K562 (cell line): ENCODE measurements around the gene ELP5. TPM values are rescaled to one million over a fixed set of nuclear protein-coding genes. Genes with fewer than 3 reads are reported as not detected.
A peak's percentile ranks its signal among the peaks of the same experiment; 100 is the strongest.

Experiments
- ARID1B ChIP-seq: fragments of 450-650 bp; IDR thresholded peaks from 2 replicates; pipeline ENCODE4 v1.6.1; 2016; ENCODE audit warnings: antibody characterized with exemption, mild to moderate bottlenecking, inconsistent platforms
- BDP1 ChIP-seq: IDR thresholded peaks from 3 replicates; pipeline ENCODE4 v1.6.1; 2011; ENCODE audit not compliant: insufficient read length, insufficient read depth
- CBFB ChIP-seq: sonication (generic); formaldehyde crosslinking; IDR thresholded peaks from 2 replicates; pipeline ENCODE4 v1.4.0; 2020; ENCODE audit warnings: mild to moderate bottlenecking, missing genetic modification reagents
- CSDE1 ChIP-seq, 2 experiments: fragments of 450-650 bp; IDR thresholded peaks; 2 replicates each; pipeline ENCODE4 v1.6.1; 2016; ENCODE audit warnings: mild to moderate bottlenecking in 1 of 2
- DNMT1 ChIP-seq: fragments of 450-650 bp; IDR thresholded peaks from 2 replicates; pipeline ENCODE4 v1.6.1; 2016; ENCODE audit warnings: antibody characterized with exemption, mild to moderate bottlenecking
- ETS2 ChIP-seq: IDR thresholded peaks from 2 replicates; pipeline ENCODE4 v1.6.1; 2016; ENCODE audit warnings: borderline replicate concordance, missing genetic modification characterization, mild to moderate bottlenecking, moderate library complexity, missing compliant biosample characterization; ENCODE audit not compliant: poor library complexity, severe bottlenecking
- GABPB2 ChIP-seq: fragments of 250-450 bp; sonication (Bioruptor Pico); conservative IDR thresholded peaks from 2 replicates; pipeline ENCODE4 v1.5.1; 2021; ENCODE audit warnings: mild to moderate bottlenecking
- HNRNPH1 ChIP-seq: fragments of 200-400 bp; formaldehyde crosslinking; optimal IDR thresholded peaks from 2 replicates; pipeline ENCODE3; 2017; ENCODE audit warnings: low read depth, mild to moderate bottlenecking, low read length, moderate library complexity
- HNRNPUL1 ChIP-seq: fragments of 200-400 bp; formaldehyde crosslinking; IDR thresholded peaks from 2 replicates; pipeline ENCODE4 v1.6.1; 2017; ENCODE audit warnings: low read length
- KLF13 ChIP-seq: fragments of 450-650 bp; IDR thresholded peaks from 2 replicates; pipeline ENCODE4 v1.6.1; 2016; ENCODE audit warnings: missing genetic modification characterization, low read depth, mild to moderate bottlenecking, missing compliant biosample characterization, moderate library complexity, borderline replicate concordance
- L3MBTL2 ChIP-seq: fragments of 450-650 bp; IDR thresholded peaks from 2 replicates; pipeline ENCODE4 v1.6.1; 2016; ENCODE audit warnings: mild to moderate bottlenecking, moderate library complexity
- MCM3 ChIP-seq: fragments of 450-650 bp; IDR thresholded peaks from 2 replicates; pipeline ENCODE4 v1.6.1; 2016
- MITF ChIP-seq: IDR thresholded peaks from 2 replicates; pipeline ENCODE4 v1.6.1; 2014; ENCODE audit warnings: antibody characterized with exemption
- MLLT1 ChIP-seq, 2 experiments: fragments of 450-650 bp; IDR thresholded peaks; 2 replicates each; pipeline ENCODE4 v1.6.1; 2016
- MTA2 ChIP-seq: fragments of 450-650 bp; IDR thresholded peaks from 2 replicates; pipeline ENCODE4 v1.6.1; 2016; ENCODE audit warnings: low read depth
- NUFIP1 ChIP-seq: fragments of 450-650 bp; IDR thresholded peaks from 2 replicates; pipeline ENCODE4 v1.6.1; 2018; ENCODE audit not compliant: partially characterized antibody
- PCBP2 ChIP-seq: fragments of 200-400 bp; formaldehyde crosslinking; IDR thresholded peaks from 2 replicates; pipeline ENCODE4 v1.6.1; 2018; ENCODE audit warnings: low read length, low read depth, mild to moderate bottlenecking, moderate library complexity; ENCODE audit not compliant: poor library complexity, severe bottlenecking
- POLR2A ChIP-seq: fragments of 450-650 bp; conservative IDR thresholded peaks from 2 replicates; pipeline ENCODE4 v1.6.1; 2016
- PTBP1 ChIP-seq: fragments of 200-400 bp; formaldehyde crosslinking; IDR thresholded peaks from 2 replicates; pipeline ENCODE4 v1.6.1; 2017; ENCODE audit warnings: low read depth, low read length
- STAT5A ChIP-seq: IDR thresholded peaks from 2 replicates; pipeline ENCODE4 v1.6.1; 2012; ENCODE audit warnings: low read length, inconsistent platforms, borderline replicate concordance
- TRIM24 ChIP-seq, 2 experiments: fragments of 450-650 bp; IDR thresholded peaks; 2 replicates each; pipeline ENCODE4 v1.6.1; 2016
- ZSCAN29 ChIP-seq: fragments of 450-650 bp; IDR thresholded peaks from 2 replicates; pipeline ENCODE4 v1.6.1; 2017
- polyA plus RNA-seq, 8 experiments: library from polyadenylated mRNA; depleted of rRNA in 4 of 8; stranded (reverse) in 5 of 8; unstranded in 3 of 8; fragments of >200 nt; fragmentation: Nextera tagmentation in 2 of 8; fragmentation: Illumina TruSeq in 1 of 8; extraction: Ambion mirVana in 2 of 8; extraction: Trizol in 1 of 8; gene quantifications; 2 replicates each; pipeline versions ENCODE4 v1.2.1 to v1.2.3, GENCODE V29; 2011 to 2014; ENCODE audit warnings: inconsistent platforms in 1 of 8, missing spikeins in 1 of 8
- total RNA-seq, 7 experiments: library from RNA; depleted of rRNA in 6 of 7; stranded (reverse); fragments of >200 nt in 6 of 7; fragmentation: Illumina TruSeq in 2 of 7; extraction: Trizol in 2 of 7; gene quantifications; 2 replicates each; pipeline versions ENCODE4 v1.2.1 to v1.2.3, GENCODE V29; 2011 to 2021; ENCODE audit warnings: low replicate concordance in 1 of 7
- TF ChIP-seq, protein P1 (sequence below): fragments of 150-350 bp; IDR thresholded peaks from 2 replicates; pipeline ENCODE4 v1.6.1; 2014; ENCODE audit warnings: low read depth, mild to moderate bottlenecking, low read length, borderline replicate concordance

Gene ELP5
- total and polyA plus RNA-seq, 9 of the 15 experiments (the other 6 are each of a cell fraction or from before 2014, with no cell fraction given), result 25.7 to 77.9 (median 52.9) TPM

DNA sequence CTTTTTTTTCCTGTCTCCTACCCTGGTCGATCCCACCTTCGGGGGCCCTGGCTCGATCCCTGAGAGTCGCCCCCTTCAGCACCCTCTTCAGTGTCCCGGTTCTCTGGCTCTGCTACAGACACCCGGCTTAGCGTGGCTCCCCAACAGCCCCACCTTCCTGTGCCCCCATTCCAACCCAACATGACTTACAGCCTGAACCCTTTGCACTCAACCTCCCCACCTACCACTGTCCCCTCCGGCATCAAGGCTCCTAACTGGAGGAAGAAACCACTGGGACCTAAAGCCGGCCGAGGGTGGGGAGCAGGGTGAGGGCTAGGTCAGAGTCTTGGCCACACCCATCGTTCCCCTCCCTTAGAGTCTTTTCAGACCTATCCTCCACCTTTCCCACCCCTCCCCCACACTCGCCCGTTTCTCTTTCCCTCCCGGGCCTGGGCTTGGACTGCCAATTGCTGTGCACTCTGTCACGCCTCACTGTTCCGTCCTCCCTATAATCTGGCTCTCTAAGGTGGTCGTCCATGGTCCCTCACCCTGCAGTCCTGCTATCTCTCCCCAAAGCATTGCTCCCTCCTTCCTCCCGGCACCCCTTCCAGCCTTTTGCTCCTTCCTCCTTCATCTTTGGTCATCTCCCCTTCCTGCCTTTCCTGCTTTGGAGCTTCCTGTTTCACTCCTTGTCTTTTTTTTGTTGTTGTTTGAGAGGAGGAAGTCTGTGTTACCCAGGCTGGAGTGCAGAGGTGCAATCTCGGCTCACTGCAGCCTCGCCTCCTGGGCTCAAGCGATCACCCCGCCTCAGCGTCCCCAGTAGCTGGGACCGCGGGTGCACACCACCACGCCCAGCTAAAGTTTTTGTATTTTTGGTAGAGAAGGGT, 11.2 kb downstream of the ELP5 start (continued):
- TF ChIP-seq MITF (no peak), CBFB (CRISPR knock-in tag) (no peak), ZSCAN29 (no peak), BDP1 (no peak), ETS2 (tag) (no peak), ARID1B (peak; percentile 65; the same call in 1 of the 2 replicates), NUFIP1 (no peak), PCBP2 (no peak), CSDE1 (IDR thresholded peaks at IDR 0.05) (no peak), TRIM24 (IDR thresholded peaks at IDR 0.05) (peak in 1 of 2 experiments; percentile 53; a peak in 2 of 4 replicates), KLF13 (tag) (no peak), MCM3 (no peak), STAT5A (no peak), GABPB2 (CRISPR knock-in tag) (no peak), L3MBTL2 (no peak), MTA2 (0 out of 2 replicates have a peak, but pooled peaks have one; percentile 34), MLLT1 (IDR thresholded peaks at IDR 0.05) (peak; percentile 41 to 49; a peak in 2 of 4 replicates), DNMT1 (no peak), HNRNPH1 (no peak), PTBP1 (no peak), HNRNPUL1 (no peak), POLR2A (peak; percentile 58)
- TF ChIP-seq, protein P1, sequence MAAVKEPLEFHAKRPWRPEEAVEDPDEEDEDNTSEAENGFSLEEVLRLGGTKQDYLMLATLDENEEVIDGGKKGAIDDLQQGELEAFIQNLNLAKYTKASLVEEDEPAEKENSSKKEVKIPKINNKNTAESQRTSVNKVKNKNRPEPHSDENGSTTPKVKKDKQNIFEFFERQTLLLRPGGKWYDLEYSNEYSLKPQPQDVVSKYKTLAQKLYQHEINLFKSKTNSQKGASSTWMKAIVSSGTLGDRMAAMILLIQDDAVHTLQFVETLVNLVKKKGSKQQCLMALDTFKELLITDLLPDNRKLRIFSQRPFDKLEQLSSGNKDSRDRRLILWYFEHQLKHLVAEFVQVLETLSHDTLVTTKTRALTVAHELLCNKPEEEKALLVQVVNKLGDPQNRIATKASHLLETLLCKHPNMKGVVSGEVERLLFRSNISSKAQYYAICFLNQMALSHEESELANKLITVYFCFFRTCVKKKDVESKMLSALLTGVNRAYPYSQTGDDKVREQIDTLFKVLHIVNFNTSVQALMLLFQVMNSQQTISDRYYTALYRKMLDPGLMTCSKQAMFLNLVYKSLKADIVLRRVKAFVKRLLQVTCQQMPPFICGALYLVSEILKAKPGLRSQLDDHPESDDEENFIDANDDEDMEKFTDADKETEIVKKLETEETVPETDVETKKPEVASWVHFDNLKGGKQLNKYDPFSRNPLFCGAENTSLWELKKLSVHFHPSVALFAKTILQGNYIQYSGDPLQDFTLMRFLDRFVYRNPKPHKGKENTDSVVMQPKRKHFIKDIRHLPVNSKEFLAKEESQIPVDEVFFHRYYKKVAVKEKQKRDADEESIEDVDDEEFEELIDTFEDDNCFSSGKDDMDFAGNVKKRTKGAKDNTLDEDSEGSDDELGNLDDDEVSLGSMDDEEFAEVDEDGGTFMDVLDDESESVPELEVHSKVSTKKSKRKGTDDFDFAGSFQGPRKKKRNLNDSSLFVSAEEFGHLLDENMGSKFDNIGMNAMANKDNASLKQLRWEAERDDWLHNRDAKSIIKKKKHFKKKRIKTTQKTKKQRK, result no peak
